HepG2 (cell line): ENCODE data around the gene U2AF1L4. TPM values are rescaled to one million over a fixed set of nuclear protein-coding genes. Genes with fewer than 3 reads are reported as not detected.
A peak's percentile ranks its signal among the peaks of the same experiment; 100 is the strongest.

Experiments used
- CENPBD1 ChIP-seq: sonication (generic); formaldehyde crosslinking; IDR thresholded peaks from 2 replicates; pipeline ENCODE4 v1.8.0; 2022; ENCODE audit warnings: missing genetic modification reagents, low read depth, mild to moderate bottlenecking, borderline replicate concordance
- CREBL2 ChIP-seq: sonication (generic); formaldehyde crosslinking; IDR thresholded peaks from 2 replicates; pipeline ENCODE4 v1.8.1; 2023; ENCODE audit warnings: missing genetic modification reagents, mild to moderate bottlenecking, borderline replicate concordance
- CSRNP1 ChIP-seq: sonication (generic); formaldehyde crosslinking; IDR thresholded peaks from 2 replicates; pipeline ENCODE4 v1.8.1; 2023; ENCODE audit warnings: mild to moderate bottlenecking, missing genetic modification reagents
- DDIT3 ChIP-seq: sonication (generic); formaldehyde crosslinking; IDR thresholded peaks from 2 replicates; pipeline ENCODE4 v1.4.0; 2020; ENCODE audit warnings: mild to moderate bottlenecking, missing genetic modification reagents
- FUBP1 ChIP-seq: sonication (generic); formaldehyde crosslinking; IDR thresholded peaks from 2 replicates; pipeline ENCODE4 v1.5.1; 2020; ENCODE audit warnings: missing genetic modification reagents, mild to moderate bottlenecking, borderline replicate concordance
- IKZF4 ChIP-seq: sonication (generic); formaldehyde crosslinking; IDR thresholded peaks from 2 replicates; pipeline ENCODE4 v1.5.1; 2020; ENCODE audit warnings: borderline replicate concordance, mild to moderate bottlenecking, low read depth, missing genetic modification reagents; ENCODE audit errors: not compliant biosample characterization
- KDM6A ChIP-seq: IDR thresholded peaks from 2 replicates; pipeline ENCODE4 v1.6.1; 2016; ENCODE audit warnings: low read depth
- LCORL ChIP-seq, 2 experiments: fragments of 450-650 bp in 1 of 2; sonication (generic) in 1 of 2; formaldehyde crosslinking in 1 of 2; IDR thresholded peaks; 2 replicates each; pipeline versions ENCODE4 v1.5.0 to v1.6.1; 2017 to 2020; ENCODE audit warnings: antibody characterized with exemption in 1 of 2, missing genetic modification reagents in 1 of 2
- MAFK ChIP-seq, 2 experiments: IDR thresholded peaks in 1 of 2; conservative IDR thresholded peaks in 1 of 2; 2 replicates each; pipeline ENCODE4 v1.6.1; 2011; ENCODE audit warnings: improper control_type of control experiment in 2 of 2, low read length in 2 of 2
- MEIS2 ChIP-seq: sonication (generic); formaldehyde crosslinking; IDR thresholded peaks from 2 replicates; pipeline ENCODE4 v1.9.0; 2021; ENCODE audit warnings: mild to moderate bottlenecking, missing genetic modification reagents
- NCOR1 ChIP-seq: fragments of 200-600 bp; sonication (generic); IDR thresholded peaks from 2 replicates; pipeline ENCODE4 v1.7.0; 2017; ENCODE audit warnings: antibody characterized with exemption, low read length, borderline replicate concordance
- TCF7 ChIP-seq: sonication (generic); IDR thresholded peaks from 2 replicates; pipeline ENCODE4 v1.6.1; 2016; ENCODE audit warnings: antibody characterized with exemption, low read depth
- ZNF234 ChIP-seq: sonication (generic); formaldehyde crosslinking; conservative IDR thresholded peaks from 2 replicates; pipeline ENCODE4 v1.5.1; 2020; ENCODE audit warnings: mild to moderate bottlenecking, missing genetic modification reagents
- ZNF280D ChIP-seq: sonication (generic); formaldehyde crosslinking; IDR thresholded peaks from 2 replicates; pipeline ENCODE4 v1.5.1; 2020; ENCODE audit warnings: mild to moderate bottlenecking, missing genetic modification reagents
- ZNF432 ChIP-seq: sonication (generic); formaldehyde crosslinking; IDR thresholded peaks from 2 replicates; pipeline ENCODE4 v1.5.0; 2020; ENCODE audit warnings: missing genetic modification reagents, mild to moderate bottlenecking, borderline replicate concordance
- ZNF737 ChIP-seq: sonication (generic); formaldehyde crosslinking; IDR thresholded peaks from 2 replicates; pipeline ENCODE4 v1.5.0; 2020; ENCODE audit warnings: missing genetic modification reagents, mild to moderate bottlenecking, borderline replicate concordance
- ZNF776 ChIP-seq: sonication (generic); formaldehyde crosslinking; IDR thresholded peaks from 2 replicates; pipeline ENCODE4 v1.4.0; 2020; ENCODE audit warnings: mild to moderate bottlenecking, missing genetic modification reagents
- ZNF780A ChIP-seq: sonication (generic); formaldehyde crosslinking; IDR thresholded peaks from 2 replicates; pipeline ENCODE4 v1.8.0; 2022; ENCODE audit warnings: mild to moderate bottlenecking, missing genetic modification reagents, moderate library complexity
- ZNF781 ChIP-seq: sonication (generic); formaldehyde crosslinking; IDR thresholded peaks from 2 replicates; pipeline ENCODE4 v1.5.1; 2020; ENCODE audit warnings: borderline replicate concordance, mild to moderate bottlenecking, missing genetic modification reagents; ENCODE audit errors: not compliant biosample characterization
- polyA plus RNA-seq, 8 experiments: library from polyadenylated mRNA; depleted of rRNA in 3 of 8; stranded (reverse) in 7 of 8; unstranded in 1 of 8; fragments of >200 nt; fragmentation: Illumina TruSeq in 4 of 8; extraction: Trizol in 4 of 8; gene quantifications; 2 replicates each; pipeline versions ENCODE4 v1.2.1 to v1.2.3, GENCODE V29; 2011 to 2016; ENCODE audit warnings: low read depth in 4 of 8, missing spikeins in 1 of 8, mixed read lengths in 1 of 8; ENCODE audit not compliant: insufficient read depth in 1 of 8
- total RNA-seq, 5 experiments: library from RNA; depleted of rRNA; stranded (reverse); fragments of >200 nt; fragmentation: Illumina TruSeq; extraction: Trizol; gene quantifications; 2 replicates each; pipeline ENCODE4 v1.2.3, GENCODE V29; 2016; ENCODE audit warnings: low read depth in 1 of 5

The U2AF1L4 gene
- total and polyA plus RNA-seq, 2 of the 13 experiments (the other 11 are each of a cell fraction or from before 2014, with no cell fraction given), result 7.9 to 15.4 TPM

GRCh38 chr19:35715981-35716800 lies 29.0 kb downstream of the U2AF1L4 start (continued):
- TF ChIP-seq ZNF280D (CRISPR knock-in tag) (0 out of 2 replicates have a peak, but pooled peaks have one; percentile 2), CSRNP1 (peak; percentile 58; the same call in 1 of the 2 replicates), MEIS2 (no peak; the same call in 1 of the 2 replicates), TCF7 (no peak), DDIT3 (CRISPR knock-in tag) (no peak), FUBP1 (CRISPR knock-in tag) (peak; percentile 81; the same call in 1 of the 2 replicates), ZNF781 (CRISPR knock-in tag) (peak; percentile 93), LCORL (IDR thresholded peaks at IDR 0.05) (no peak), LCORL (CRISPR knock-in tag; IDR thresholded peaks at IDR 0.05) (peak; percentile 32; the same call in 1 of the 2 replicates), KDM6A (no peak), IKZF4 (CRISPR knock-in tag) (no peak), MAFK (conservative IDR thresholded peaks at IDR 0.05 in 1 of 2, IDR thresholded peaks at IDR 0.05 in 1 of 2; ENCODE audit: low read length in 2 of 2) (no peak), ZNF780A (CRISPR knock-in tag) (0 out of 2 replicates have a peak, but pooled peaks have one; percentile 83), CENPBD1 (CRISPR knock-in tag) (no peak), ZNF737 (CRISPR knock-in tag) (no peak), ZNF776 (no peak; the same call in none of the 2 replicates), ZNF234 (0 out of 2 replicates have a peak, but pooled peaks have one; percentile 39), NCOR1 (no peak), CREBL2 (peak; percentile 83; the same call in 1 of the 2 replicates), ZNF432 (CRISPR knock-in tag) (no peak)
